GM21723 (cell line): ENCODE measurements around the gene COPS9.

Experiments used
- ATAC-seq: cut with Tn5 transposase; IDR thresholded peaks from one replicate; pipeline ENCODE4 v1.9.1; 2021; ENCODE audit warnings: mild to moderate bottlenecking, moderate library complexity; ENCODE audit not compliant: unreplicated experiment

The COPS9 gene

GRCh38 chr2:240121675-240122074 is 14.4 kb downstream of the COPS9 start:
- ATAC-seq = no peak

GRCh38 chr2:240121190-240121589 is 14.9 kb downstream of the COPS9 start:
- no peak for ATAC-seq

- no peak for ATAC-seq
Measured at GRCh38 chr2:240114233-240114632, 21.9 kb downstream of the COPS9 start.

- no peak for ATAC-seq
Measured at GRCh38 chr2:240112914-240113690, 23.0 kb downstream of the COPS9 start.

- no peak for ATAC-seq
Measured at GRCh38 chr2:240111253-240111652, 24.9 kb downstream of the COPS9 start.

GRCh38 chr2:240109386-240109785 is 26.7 kb downstream of the COPS9 start:
- ATAC-seq = no peak

GRCh38 chr2:240107477-240107796 is 28.7 kb downstream of the COPS9 start:
- ATAC-seq = no peak

GRCh38 chr2:240106765-240107476 is 29.2 kb downstream of the COPS9 start:
- no peak for ATAC-seq

GRCh38 chr2:240105982-240106381 is 30.1 kb downstream of the COPS9 start:
- ATAC-seq = no peak

GRCh38 chr2:240103136-240103535 is 33.0 kb downstream of the COPS9 start:
- no peak for ATAC-seq

GRCh38 chr2:240098349-240098748 is 37.8 kb downstream of the COPS9 start:
- ATAC-seq = no peak

GRCh38 chr2:240095556-240096523 is 40.3 kb downstream of the COPS9 start:
- no peak for ATAC-seq

- no peak for ATAC-seq
Measured at GRCh38 chr2:240089306-240089705, 46.8 kb downstream of the COPS9 start.

- ATAC-seq = no peak
Measured at GRCh38 chr2:240086563-240086962, 49.5 kb downstream of the COPS9 start.
